GM19035 (cell line): Measurements from ENCODE around the gene TMTC1.

ENCODE experiments used
- ATAC-seq: cut with Tn5 transposase; IDR thresholded peaks from one replicate; pipeline ENCODE4 v1.9.1; 2021; ENCODE audit not compliant: unreplicated experiment

The TMTC1 gene

DNA sequence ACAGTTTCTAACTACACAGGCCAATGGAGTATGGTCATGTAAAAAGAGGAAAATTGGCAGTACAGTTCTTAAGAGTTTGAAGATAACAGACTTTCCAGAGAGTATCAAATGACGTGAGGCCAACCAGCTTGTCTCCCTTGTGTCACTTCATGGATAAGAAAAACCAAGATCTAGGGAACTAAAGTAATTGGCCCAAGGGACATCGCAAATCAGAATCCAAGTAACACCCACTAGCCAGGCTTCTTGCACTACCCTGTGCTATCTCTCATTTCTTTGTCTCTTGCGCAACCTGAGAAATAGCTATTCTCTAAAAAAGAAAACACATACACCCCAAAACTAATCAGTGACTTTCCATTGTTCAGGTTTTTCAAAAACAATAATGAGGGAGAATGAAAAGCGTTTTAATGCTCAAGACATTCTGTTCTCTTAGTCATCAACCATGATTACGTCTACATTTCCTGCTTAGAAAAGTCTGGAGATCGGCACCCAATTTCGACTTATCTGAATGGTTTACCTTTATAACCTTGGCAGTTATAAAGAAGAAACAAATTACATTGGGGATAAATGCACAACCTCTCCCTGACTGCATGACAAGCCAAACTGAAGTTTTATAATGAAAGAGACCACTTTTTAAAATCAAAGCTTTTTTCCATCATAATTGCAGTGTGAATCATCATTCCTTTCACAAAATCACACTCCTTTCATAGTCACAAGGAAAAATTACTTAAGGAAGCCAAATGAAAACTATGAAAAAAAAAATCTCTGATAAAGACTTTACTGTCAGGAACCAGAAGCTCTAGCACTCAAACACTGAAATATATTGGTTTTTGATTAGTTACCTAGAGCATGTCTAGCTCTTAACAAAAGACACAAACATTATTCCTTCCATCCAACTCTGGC is 42.1 kb downstream of the TMTC1 start:
- ATAC-seq: no peak

DNA sequence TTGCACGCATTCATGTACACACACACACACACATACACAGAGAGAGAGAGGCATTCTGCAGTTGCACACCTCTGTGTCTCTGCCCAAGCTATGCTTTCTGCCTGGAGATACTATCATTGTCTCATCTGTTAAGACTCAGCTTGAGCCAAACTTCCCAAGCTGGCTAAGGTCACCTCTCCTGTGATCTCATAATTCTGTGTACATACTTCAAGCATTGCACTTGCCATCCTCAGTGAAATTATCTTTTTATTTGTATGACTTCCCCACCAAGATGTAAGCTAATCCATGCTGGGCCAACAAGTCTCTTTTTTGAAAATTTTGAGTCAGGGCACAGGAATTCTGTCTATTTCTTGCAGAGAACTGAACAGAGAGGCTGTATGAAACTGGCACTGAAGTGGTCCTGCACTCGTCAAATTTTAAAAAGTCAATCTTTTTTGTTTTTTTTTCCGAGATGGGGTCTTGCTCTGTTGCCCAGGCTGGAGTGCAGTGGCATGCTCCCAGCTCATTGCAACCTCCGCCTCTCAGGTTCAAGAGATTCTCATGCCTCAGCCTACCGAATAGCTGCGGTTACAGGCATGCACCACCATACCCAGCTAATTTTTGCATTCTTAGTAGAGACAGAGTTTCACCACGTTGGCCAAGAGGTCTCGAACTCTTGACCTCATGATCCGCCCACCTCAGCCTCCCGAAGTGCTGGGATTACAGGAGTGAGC is 44.3 kb downstream of the TMTC1 start:
- no peak for ATAC-seq

DNA sequence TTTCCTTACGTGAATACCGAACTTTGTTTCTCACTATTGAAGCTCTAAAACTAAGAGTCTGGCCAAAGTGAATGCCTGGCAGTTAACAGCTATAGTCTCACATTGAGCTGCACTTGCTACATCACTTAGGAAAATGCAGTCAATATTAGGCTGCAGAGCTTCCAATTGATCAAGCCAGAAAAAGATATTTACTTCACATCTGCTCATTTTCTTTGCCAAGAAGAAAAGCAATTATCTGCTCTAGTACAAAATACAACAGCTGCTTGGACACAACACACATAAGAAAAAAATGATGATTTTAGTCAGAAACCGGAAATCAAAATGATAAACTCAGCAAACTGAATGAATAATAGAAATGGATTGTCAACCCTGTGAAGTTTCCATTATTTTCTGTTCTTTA is 45.4 kb downstream of the TMTC1 start:
- no peak for ATAC-seq

DNA sequence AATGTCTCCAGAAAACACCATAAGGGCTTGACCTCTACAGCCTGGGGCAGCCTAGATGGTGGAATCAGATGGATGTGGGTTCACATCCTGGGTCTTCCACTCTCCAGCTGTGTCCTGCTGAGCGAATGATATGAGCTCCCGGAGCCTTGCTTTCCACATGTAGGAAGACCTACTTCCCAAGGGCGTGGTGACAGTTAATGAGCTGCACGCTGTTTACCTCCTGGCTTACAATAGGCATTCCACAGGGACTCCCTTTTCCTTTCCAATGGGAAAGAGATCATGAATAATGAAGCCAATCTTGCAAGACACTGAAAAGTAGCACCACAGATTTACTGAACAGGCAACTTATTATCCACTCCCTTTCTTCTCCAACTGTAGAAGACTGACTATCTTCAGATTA is 46.1 kb downstream of the TMTC1 start:
- ATAC-seq: no peak

DNA sequence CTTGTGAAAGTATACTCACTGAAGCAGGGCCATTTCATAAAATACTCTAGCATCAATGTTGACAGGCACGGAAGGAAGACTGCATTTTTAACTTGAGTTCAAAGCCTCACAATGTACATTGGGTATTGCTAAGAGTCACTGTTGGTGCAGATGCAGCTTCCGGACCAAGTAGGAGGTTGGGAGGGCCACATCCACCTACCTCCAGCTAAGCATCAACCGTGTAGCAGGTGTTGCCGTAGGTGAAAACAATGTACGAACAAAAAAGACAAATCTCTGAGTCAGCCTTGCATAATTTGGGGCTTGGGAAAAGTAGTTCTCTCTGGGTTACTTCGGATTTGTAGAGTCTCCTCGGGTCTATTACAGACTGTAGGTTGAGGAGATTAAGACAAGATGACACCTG is 48.1 kb downstream of the TMTC1 start:
- ATAC-seq: no peak

DNA sequence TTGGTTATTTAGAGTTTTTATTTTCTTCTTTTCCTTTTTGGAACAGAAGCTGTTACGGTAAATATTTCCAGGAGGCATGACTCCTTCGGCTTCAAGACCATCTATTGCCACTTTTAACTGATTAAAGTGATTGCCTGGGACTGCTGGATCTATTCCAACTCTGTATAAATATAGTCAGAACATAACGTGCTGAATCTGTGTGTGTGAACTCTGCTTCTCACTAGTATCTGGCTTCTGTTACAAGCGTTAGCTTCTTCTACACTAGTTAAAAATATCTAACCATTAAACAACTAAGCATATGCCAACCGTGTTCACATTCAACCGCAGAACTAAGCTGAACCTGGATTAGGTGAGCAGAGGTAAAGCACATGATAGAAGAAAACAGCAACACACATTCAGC is 49.0 kb downstream of the TMTC1 start:
- ATAC-seq: no peak

DNA sequence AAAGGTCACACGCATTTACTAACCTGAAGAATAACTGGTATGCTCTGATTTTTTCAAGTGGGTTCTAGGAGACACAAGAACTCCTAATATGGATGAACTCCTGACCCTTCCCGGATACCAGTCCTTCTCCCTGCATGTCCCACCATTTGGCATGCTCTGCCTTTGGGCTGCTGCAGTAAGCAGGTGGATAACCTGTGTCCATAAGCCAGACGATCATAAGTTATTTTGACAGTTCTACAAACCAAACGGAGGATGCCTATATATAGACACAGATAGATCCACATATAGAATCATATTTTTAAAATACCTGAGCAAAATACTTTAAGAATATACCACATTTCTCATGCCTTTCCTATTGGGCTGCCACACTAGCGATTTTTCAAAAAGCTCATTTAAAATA is 49.4 kb downstream of the TMTC1 start:
- no peak for ATAC-seq

DNA sequence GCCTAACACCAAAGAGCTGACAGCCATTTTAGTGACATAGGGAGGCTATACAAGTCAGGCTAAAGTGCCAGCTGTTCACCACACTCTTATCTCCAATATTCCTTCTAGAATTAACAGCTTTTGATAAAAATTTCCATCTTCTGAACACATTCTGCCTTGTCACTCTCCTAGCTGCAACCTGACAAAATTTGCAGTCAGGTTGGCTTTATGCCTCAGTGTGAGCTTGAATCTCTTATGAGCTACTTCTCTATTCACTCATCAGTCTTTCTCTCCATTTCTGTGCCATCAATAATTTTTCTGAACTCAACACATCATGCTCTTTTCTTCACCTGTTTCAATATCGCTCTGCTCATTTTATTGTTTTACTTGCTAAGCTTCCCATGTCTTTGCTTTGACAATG is 50.2 kb downstream of the TMTC1 start:
- no peak for ATAC-seq

DNA sequence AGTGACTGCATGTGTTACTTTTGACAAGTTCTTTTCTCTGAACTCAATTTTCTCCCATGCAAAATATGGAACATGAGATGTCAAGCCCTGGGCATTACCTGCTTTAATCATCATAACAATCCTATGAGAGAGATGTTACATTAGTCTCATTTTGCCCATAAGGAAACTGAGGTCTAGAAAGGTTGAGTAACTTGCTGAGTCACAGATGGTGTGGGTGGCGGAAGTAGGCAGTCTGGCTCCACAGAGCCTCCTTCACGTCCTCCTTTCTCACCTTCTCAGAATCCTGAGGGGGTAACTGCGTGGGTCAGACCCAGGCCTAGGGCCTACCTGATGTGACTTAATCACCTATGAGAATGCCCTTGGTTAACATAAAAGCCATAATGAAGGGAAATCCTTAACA is 50.7 kb downstream of the TMTC1 start:
- ATAC-seq: no peak

DNA sequence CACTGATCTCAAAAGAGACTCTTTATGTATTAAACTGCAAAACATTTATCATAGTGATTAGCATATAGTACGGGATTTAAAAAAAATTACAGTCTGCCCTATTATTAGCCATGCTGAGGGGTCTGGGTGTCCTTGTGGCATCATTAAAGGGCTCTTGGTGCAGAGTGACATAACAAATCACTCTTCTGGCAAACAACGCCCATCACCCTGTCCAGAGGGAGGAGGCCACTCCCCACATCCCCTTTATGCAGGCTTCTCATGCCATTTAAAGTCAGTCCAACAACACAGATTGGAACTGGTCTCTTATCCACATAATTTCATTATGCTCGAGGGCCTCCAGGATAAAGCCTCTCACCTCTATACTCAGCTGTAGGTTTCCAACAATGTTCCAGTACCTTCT is 51.1 kb downstream of the TMTC1 start:
- no peak for ATAC-seq

DNA sequence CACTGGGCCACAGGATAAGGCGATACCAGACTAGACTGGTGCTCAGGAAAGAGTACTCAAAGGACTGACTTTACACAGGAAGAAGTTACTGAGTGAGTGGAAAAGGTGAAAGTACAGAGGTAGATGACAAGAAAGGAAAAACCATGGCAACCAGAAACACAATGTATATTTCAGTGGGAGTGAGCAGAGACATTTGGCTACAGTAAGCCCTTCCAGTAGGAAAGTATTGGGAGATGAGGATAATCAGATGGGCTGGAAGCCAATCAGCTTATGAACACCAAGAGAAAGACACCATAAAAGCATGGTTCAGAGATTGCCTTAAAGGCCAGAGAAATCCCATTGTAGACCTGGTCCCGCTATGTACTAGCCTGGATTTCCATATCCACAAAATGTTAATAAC is 51.6 kb downstream of the TMTC1 start:
- ATAC-seq: no peak

DNA sequence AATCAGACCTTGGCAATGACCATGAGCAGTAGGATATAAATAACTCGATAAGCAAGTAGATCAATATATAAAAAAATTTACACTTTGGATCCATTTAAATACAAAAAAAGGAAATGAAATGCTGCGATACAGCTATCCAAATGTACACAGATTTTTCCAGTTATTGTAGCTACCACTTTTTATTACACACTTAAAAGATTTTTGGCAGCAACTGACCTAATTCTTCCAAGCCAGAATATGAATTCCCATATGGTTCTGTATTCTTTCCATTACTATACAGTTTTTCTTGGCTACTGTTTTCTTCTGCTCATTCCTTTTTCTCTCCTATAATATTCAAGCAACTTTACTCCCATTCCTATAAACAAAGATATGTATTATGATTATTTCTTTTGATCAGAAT is 52.2 kb downstream of the TMTC1 start:
- ATAC-seq: no peak

DNA sequence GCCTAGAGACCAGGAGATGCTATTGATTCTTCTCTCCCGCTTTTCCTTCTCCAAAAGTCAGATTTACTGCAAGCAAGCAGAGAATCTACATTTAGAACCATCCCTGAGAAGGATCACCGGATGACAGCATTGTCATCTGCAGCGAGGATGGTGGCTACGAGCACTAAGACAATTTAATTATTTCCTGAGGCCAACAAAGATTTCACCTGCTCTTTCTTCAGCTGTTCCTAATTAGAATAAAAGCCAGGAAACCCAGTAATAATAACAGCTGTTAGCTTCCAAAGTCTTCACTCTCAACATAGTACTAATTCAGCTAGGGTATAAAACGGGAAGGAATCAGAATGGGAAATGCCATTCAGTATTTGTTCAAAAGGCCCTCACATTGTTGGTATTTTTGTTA is 53.3 kb downstream of the TMTC1 start:
- ATAC-seq: no peak

DNA sequence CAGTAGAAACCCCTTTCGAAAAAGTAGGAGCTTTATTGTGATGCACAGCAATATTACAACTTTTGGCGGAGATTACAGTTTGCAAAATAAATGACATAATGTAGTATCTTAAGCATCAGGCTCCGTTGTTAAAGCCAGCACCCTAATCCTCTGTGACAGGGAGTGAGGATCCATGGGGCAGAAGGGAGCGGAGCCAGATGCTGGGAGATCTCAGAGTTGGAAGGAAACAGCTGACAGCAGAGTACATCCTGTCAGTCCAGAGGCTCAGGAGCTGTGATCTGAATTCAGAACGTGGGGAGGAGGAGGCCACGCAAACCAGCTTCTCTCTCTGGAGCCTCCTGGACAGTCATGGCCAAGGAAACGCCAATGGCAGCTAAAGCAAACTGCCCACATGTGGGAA is 55.7 kb downstream of the TMTC1 start:
- ATAC-seq: no peak

DNA sequence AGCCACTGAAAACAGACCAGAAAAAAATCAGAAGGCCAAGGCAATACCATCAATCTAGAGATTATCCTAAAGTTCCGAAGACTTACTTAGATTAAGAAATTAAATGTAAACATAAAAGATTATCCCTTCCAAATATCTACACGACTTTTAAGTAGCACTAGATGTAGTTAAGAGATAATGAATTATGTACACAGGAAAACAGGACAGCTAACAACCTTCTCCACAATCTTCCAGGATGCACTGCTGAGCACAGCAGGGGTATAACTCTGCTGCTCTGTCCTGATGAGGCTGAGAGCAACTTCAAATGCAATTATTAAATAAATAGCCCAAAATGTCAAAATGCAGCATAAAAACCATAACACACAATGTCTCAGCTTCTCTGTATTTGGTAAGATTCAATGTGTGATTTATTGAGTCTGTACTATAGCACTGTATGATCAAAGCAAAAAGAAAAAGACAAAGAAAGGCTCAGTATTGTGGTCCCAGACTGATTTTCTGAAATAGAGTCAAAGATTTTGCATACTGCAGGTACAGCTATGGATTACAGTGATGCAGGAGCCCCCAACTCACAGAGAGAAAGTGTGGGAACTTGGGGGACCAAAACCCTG is 56.9 kb downstream of the TMTC1 start:
- ATAC-seq: no peak

DNA sequence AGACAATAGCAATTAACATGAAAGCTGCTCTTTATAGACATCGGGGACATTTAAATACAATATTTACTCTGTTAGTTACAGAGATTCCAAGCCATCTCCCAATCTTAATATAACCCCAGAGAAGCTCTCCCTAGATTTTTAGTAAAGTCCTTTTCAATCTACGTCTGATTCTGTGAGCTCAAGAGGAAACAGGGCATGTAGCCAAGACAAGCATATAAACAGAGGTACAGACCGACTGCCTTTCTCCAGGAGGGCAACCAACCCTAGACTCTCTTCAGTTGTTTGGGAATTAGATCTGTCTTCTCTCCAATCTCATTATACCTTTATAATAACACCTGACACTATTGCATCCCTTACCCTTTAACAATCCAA is 57.4 kb downstream of the TMTC1 start:
- ATAC-seq: no peak

DNA sequence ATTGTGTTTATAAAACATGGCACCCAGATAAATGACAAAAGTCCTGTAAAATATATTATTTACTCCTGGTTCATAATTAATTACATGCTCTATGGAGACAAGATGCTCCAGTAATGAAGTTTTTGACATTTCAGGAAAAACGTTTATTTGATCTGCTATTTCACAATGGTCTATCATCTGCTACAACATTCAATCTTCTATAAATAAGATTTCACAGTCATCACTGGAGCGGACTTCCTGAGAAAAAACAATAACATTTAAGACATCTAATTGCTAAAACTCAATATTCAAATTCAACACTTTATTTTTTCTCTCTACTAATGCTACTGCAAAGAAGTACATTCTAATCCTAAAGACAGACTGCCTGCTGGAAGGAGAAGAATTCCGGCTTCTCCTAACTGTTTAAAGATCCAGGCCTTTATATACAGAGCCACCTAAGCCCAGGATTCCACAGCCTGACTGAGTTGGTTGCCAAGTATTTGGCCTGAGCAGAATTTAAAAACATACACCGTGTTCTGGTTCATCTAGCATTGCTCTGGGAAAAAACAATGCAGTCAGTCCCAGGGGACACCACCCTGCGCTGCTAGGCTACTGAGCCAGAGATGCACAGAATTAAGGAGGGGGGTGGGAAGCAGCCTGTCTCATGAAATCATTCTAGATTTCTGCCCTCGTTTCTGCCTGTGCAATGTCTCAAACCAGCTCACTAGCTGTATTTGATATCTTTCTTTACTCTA is 58.0 kb downstream of the TMTC1 start:
- ATAC-seq: no peak

DNA sequence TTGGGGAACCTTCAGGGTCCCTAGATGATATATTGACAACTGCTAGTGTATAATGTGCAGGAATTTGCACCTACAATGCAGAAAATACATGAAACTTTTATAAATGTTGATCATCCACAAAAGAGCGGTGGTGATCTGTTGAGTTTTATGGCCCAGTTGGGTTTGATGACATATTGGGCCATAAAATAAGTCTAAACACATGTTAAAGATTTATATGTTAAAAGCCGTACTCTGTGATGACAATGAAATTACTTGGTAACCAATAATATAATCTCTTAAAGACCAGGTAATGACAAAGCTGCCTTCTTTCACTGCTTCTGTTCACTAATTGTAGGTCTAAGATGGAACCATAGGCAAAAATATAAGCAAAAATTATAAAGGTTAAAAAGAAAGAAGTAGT is 61.6 kb downstream of the TMTC1 start:
- no peak for ATAC-seq

DNA sequence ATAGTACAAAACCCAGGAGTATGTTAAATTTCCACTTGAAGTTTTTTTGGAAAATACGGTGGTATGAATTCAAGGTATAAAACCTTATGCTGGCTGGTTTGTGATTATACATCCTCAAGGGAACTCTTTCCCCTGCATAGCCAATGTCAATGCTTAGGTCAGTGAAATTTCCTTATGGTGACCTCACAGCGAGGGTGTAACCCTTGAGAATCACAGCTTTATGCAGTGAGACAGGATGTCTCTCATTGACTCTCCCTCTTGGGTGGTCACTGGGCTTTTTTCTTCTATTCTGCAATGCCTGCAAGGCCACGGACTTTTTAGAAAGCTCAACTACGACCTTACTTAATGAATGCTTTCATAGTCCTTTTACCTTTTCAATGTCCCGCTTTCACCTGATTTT is 64.4 kb downstream of the TMTC1 start:
- no peak for ATAC-seq

DNA sequence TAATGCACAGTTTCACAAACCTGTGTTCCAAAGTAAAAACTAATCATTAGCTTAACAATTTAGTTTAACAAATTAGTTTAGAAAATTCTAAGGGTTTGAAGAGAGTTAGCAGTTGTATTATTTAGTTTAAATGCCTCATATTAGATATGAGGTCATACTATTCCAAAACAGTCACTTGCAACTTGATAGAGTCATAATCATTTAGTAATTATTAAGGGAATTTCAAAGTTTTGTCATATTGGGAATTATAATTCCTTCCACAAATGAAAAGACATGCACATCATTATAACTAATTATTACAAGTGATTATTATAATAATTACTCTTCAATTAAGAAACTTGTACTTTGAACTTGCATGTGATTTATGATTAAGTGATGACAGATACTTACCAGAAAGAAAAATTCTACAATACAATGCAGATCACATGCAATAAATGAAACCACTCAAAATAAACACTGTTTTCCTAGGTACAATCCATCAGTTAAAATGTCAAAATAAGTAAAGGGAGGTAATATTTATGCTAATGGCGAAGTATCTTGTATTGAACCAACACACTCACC is 66.1 kb downstream of the TMTC1 start:
- no peak for ATAC-seq

DNA sequence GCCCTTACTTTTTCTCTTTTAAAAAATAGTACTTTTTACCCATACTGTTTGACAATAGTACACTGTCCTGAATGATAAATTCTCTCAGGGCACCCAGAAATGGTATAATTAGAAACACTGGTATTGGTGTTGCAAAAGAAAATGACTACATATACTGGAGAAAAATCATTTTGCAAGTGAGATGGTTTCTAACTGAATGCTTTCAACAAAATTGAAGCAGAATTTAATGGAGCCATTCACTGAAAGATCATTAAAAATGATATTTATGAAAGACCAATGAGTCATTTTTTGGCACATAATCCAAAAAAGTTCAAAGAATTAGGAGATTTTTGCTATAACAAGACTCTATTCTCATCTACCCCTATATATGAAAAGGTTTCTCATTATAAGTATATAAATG is 68.8 kb downstream of the TMTC1 start:
- ATAC-seq: no peak
